Esophagus muscularis mucosa (tissue), 3 donors: ENCODE data around the gene ARHGDIB.

Experiments
- CTCF ChIP-seq, 3 experiments: fragments of 200-600 bp in 2 of 3; fragments of 450-650 bp in 1 of 3; sonication (generic) in 2 of 3; IDR thresholded peaks; one replicate each; pipeline ENCODE4 v1.5.1; 2017 to 2019; ENCODE audit warnings: antibody characterized with exemption in 3 of 3, mild to moderate bottlenecking in 2 of 3, moderate library complexity in 1 of 3
- EP300 ChIP-seq: sonication (generic); formaldehyde crosslinking; IDR thresholded peaks from one replicate; pipeline ENCODE4 v1.6.1; 2017; ENCODE audit warnings: antibody characterized with exemption

GRCh38 chr12:15000575-15000974 lies 39.2 kb upstream of the ARHGDIB start:
- TF ChIP-seq EP300 = no peak
- no peak for TF ChIP-seq CTCF (IDR thresholded peaks at IDR 0.05)
